Mucosa of rectum (tissue), 2 donors: Measurements from ENCODE around the gene DNAJC18.
"Not testable (repeated sequence)": the region's sequence is repeated elsewhere in the genome, so short reads cannot be mapped to it uniquely, and the experiment has no call there.

Experiments used
- H3K27ac ChIP-seq, 2 donors: one replicate each; pipeline ENCODE4 v1.7.0; 2013; ENCODE audit warnings: inconsistent platforms in 2 of 2, low read depth in 2 of 2, low read length in 2 of 2
- H3K27me3 ChIP-seq, 2 donors: one replicate each; pipeline ENCODE4 v1.7.0; 2013; ENCODE audit warnings: low read length in 2 of 2; ENCODE audit not compliant: control insufficient read depth in 2 of 2, insufficient read depth in 2 of 2
- H3K36me3 ChIP-seq, 2 donors: one replicate each; pipeline ENCODE4 v1.7.0; 2013; ENCODE audit warnings: low read length in 2 of 2; ENCODE audit not compliant: control insufficient read depth in 2 of 2, insufficient read depth in 2 of 2
- H3K4me1 ChIP-seq, 2 donors: one replicate each; pipeline ENCODE4 v1.7.0; 2013; ENCODE audit warnings: low read length in 2 of 2, mild to moderate bottlenecking in 1 of 2; ENCODE audit not compliant: control insufficient read depth in 2 of 2, insufficient read depth in 2 of 2
- H3K4me3 ChIP-seq, 2 donors: one replicate each; pipeline ENCODE4 v1.7.0; 2013; ENCODE audit warnings: low read length in 2 of 2
- H3K9ac ChIP-seq, 2 donors: one replicate each; pipeline ENCODE4 v1.7.0; 2013; ENCODE audit warnings: low read length in 2 of 2, low read depth in 1 of 2, mild to moderate bottlenecking in 1 of 2
- H3K9me3 ChIP-seq, 2 donors: one replicate each; pipeline ENCODE4 v1.7.0; 2013; ENCODE audit warnings: low read length in 2 of 2; ENCODE audit not compliant: control insufficient read depth in 2 of 2
- donor health status: healthy.
- donor health status: Normal muscosa, but diverticular disease.

Gene DNAJC18

DNA sequence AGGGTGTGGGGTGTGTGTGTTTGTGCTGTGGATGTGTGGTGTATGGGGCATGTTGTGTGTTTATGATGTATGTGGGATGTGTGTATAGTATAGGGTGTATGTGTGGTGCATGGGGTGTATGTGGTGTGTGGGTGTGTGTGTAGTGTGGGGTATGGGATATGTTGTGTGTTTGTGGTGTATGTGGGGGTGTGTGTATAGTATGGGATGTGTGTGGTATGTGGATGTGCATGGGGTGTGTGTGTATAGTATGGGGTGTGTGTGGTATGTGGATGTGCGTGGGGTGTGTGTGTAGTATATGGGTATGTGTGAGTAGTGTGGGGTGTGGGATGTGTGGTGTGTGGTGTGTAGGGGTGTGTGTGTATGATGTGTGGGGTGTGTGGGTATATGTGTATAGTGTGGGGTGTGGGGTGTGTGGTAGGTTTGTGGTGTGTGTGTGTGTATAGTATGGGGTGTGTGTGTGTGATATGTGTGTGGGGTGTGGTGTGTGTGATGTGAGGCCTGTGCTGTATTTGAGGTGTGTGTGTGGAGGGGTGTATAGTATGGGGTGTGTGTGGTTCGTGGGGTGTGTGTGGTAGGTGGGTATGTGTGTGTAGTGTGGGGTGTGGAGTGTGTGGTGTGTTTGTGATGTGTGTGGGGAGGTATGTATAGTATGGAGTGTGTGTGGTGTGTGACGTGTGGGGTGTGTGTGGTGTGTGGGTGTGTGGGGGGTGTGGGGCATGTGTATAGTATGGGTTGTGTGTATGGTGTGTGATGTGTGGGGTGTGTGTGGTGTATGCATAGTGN, 12.7 kb upstream of the DNAJC18 start:
- no peaks in the 10 kb centered on the region for H3K4me1 ChIP-seq
- H3K36me3 ChIP-seq = no peaks in the 10 kb centered on the region
- no peaks in the 10 kb centered on the region for H3K27me3 ChIP-seq
- H3K9me3 ChIP-seq = no peaks in the 10 kb centered on the region
- no peak overlapping the region for H3K27ac ChIP-seq
- H3K4me3 ChIP-seq = no peak overlapping the region
- H3K9ac ChIP-seq = no peak overlapping the region

DNA sequence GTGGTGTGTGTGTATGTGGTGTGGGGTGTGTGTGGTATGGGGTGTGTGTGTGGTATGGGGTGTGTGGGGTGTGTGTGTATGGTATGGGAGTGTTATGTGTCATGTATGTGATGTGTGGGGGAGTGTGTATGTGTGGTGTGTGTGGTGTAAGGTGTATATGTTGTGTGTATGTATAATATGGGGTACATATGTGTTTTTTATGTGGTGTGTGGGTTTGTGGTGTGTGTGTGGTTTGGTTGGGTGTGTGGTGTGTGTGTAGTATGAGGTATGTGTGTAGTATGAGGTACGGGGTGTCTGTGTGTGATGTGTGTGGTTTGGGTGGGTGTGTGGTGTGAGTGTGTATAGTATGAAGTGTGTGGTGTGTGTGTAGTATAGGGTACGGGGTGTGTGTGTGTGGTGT, 11.9 kb upstream of the DNAJC18 start:
- Histone ChIP-seq H3K4me1 (no peaks in the 10 kb centered on the region), H3K36me3 (no peaks in the 10 kb centered on the region), H3K9me3 (no peaks in the 10 kb centered on the region), H3K4me3 (no peak overlapping the region), H3K27me3 (no peaks in the 10 kb centered on the region), H3K9ac (no peak overlapping the region), H3K27ac (no peak overlapping the region)

DNA sequence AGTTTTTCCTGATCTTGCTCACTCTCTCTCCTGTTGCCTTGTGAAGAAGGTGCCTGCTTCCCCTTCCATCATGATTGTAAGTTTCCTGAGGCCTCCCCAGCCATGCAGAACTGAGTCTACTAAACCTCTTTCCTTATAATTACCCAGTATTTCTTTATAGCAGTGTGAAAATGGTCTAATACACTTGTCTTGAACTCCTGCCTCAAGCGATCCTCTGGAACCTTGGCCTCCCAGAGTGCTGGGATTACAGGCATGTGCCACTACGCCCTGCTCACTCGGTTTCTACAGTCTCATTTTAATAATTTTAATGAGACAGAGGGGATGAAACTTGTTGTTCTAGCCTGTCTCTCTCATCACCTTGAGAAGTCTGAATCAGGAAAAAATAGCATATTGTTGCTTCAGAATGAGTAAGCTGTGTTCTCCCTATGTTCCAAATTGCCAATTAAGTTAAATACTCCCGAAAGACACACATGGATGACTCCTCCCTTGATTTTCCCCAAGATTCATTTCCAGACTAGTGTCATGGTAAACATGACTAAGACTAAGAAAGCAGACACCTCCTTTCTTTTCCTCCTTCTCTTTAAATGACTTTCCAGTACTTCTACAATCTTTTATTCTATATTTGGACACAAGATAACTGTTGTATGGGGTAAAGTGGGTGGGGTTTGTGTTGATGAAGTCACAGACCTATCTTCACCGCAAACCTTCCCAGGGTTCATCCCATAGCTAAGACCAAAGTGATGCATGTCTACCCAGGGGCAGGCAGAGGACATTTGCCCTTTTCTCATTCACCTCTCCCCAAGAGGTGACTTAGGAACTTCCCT, 7.8 kb upstream of the DNAJC18 start:
- no peak overlapping the region for H3K27ac ChIP-seq

DNA sequence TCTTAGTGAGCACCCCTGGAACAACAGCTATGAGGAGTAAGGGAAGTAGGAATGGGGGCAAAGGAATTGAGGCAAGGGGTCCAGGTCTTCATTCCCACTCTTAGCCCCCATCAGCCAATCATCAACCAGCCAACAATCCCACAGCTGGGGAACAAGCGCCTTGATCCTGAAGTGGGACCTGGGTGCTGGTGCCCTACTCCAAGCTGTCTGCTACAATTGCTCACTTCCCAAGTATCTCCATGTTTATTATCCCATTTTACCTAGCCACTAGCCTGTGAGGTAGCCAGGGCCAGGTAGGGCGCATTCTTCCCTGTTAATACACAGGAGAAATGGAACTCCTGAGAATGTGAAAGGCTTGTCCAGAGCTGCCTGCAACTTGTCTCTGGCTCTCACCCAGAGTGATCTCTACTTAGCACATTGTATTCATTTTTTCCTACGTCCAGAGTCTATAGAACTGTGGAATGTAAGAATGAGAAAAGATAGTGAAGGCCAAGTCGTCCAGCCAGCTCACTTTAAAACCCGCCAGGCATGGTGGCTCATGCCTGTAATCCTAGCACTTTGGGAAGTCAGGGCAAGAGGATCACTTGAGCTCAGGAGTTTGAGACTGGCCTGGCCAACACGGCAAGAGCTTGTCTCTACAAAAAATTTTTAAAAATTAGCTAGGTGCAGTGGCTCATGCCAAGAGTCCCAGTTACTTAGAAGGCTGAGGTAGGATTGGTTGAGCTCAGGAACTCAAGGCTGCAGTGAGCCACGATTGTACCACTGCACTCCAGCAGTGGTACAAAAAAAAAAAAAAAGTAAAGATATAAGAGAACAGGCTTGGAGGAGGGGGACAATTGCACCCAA, 6.2 kb upstream of the DNAJC18 start:
- Histone ChIP-seq H3K36me3 (no peaks in the 10 kb centered on the region), H3K9ac (no peak overlapping the region), H3K4me1 (no peaks in the 10 kb centered on the region), H3K4me3 (no peak overlapping the region), H3K9me3 (no peaks in the 10 kb centered on the region), H3K27ac (no peak overlapping the region), H3K27me3 (no peaks in the 10 kb centered on the region)

More for the DNA sequence above, 7.8 kb upstream of the DNAJC18 start:
- H3K9me3 ChIP-seq = no peaks in the 10 kb centered on the region
- no peaks in the 10 kb centered on the region for H3K4me1 ChIP-seq
- H3K27me3 ChIP-seq = no peaks in the 10 kb centered on the region
- no peak overlapping the region for H3K9ac ChIP-seq
- H3K4me3 ChIP-seq = no peak overlapping the region
- no peaks in the 10 kb centered on the region for H3K36me3 ChIP-seq

DNA sequence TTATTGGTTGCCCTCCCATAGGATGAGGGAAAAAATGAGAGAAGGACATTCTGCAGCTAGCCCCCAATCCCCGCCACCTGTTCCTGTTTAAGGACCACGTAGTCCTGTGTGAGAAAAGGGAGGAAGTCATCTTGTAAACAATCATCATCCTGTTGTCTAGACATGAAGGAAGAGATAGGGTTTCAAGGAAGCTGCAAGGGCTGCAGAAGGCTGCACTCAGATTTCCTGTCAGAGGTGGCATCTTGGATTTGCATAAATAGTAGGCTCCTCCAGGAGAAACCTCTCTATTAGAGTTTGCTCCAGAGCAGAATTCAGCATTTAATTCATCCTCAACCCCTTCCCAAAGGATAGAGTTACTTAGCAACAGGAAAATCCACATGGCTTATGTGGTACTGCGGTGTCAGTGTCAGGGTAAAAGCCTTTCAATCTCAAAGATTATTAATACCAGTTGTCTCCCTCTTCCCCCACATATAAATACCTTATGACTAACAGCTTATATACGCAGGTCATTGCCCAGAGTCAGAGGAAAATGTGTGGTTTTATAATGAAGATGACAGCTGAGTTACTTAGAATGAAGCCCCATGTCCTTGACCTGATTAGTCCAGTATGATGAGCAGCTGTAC, 4.6 kb upstream of the DNAJC18 start:
- Histone ChIP-seq H3K27me3 (no peaks in the 10 kb centered on the region), H3K36me3 (no peaks in the 10 kb centered on the region), H3K9ac (no peak overlapping the region), H3K4me1 (peaks cover 0 to 5% of the 10 kb centered on the region in 2 donors), H3K27ac (no peak overlapping the region), H3K9me3 (no peaks in the 10 kb centered on the region), H3K4me3 (no peak overlapping the region)

DNA sequence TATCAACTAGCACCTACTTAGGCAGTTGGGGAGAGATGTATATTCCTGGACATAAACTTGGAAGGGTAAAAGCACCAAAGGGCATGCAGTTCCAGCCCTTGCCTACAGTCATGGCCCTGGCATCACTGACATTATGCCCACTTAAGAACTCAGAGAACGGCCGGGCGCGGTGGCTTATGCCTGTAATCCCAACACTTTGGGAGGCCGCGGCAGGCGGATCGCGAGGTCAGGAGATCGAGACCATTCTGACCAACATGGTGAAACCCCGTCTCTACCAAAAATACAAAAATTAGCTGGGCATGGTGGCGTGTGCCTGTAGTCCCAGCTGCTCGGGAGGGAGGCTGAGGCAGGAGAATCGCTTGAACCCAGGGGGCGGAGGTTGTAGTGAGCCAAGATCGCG, 1.1 kb upstream of the DNAJC18 start:
- H3K27ac ChIP-seq, H3K4me3 ChIP-seq, H3K4me1 ChIP-seq: not testable (repeated sequence)

DNA sequence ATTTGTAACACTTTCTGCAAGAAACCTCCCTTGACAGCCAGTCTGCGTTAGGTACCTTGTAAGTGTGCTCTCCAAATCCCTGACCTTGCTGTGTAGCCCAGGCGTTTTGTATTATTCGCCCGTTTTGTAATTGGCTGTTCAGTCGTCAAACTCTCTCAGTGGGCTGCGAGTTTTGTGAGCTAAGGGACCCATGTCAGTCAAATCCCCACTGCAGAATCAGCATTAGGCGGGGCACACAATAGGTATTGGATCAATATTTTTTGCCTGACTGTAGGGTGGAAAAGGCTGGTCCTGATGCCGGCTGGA, 665 bp downstream of the DNAJC18 start:
- Histone ChIP-seq H3K4me3 (peak overlapping the region; percentile 84 to 92), H3K9ac (peak overlapping the region in 1 of 2 donors; percentile 42), H3K27me3 (no peaks in the 10 kb centered on the region), H3K4me1 (peaks cover 4 to 5% of the 10 kb centered on the region in 2 donors), H3K36me3 (no peaks in the 10 kb centered on the region), H3K9me3 (no peaks in the 10 kb centered on the region), H3K27ac (peak overlapping the region; percentile 38 to 96)

More for the DNA sequence above, 1.1 kb upstream of the DNAJC18 start:
- H3K27me3 ChIP-seq, H3K36me3 ChIP-seq, H3K9me3 ChIP-seq, H3K9ac ChIP-seq: not testable (repeated sequence)

DNA sequence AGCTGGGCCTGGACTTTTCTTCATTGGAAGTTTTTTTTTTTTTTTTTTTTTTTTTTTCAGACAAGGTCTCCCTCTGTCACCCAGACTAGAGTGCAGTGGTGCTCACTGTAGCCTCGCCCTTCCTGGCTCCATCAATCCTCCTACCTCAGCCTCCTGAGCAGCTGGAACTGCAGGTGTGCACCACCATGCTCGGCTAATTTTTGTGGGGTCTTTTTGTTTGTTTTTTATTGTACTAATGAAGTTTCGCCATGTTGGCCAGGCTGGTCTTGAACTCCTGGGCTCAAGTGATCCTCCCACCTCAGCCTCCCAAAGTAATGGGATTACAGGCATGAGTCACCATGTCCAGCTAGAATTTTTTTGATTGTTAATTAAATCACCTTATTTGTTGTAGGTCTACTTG, 3.6 kb downstream of the DNAJC18 start:
- Histone ChIP-seq H3K36me3 (no peaks in the 10 kb centered on the region), H3K9ac (no peak overlapping the region), H3K27me3 (no peaks in the 10 kb centered on the region), H3K4me3 (no peak overlapping the region), H3K4me1 (peaks cover 4 to 5% of the 10 kb centered on the region in 2 donors), H3K27ac (no peak overlapping the region), H3K9me3 (no peaks in the 10 kb centered on the region)

DNA sequence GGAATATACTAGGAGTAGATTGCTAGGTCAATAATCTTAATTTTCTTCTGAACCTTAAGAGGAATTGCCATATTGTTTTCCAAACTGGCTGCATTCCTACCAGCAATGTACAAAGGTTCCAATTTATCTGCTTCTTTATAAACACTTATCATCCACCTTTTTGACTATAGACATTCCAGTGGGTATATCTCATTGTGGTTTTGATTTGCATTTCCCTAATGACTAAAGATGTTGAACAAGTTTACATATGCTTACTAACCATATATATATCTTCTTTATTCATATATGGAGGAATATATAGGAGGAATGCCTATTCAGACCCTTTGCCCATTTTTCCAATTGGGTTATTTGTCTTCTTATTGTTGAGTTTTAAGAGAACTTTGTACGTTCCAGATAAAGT, 7.6 kb downstream of the DNAJC18 start:
- H3K4me3 ChIP-seq = no peak overlapping the region
- H3K4me1 ChIP-seq = no peaks in the 10 kb centered on the region
- H3K36me3 ChIP-seq = no peaks in the 10 kb centered on the region

More for the DNA sequence above, 7.6 kb downstream of the DNAJC18 start:
- Histone ChIP-seq H3K9ac (no peak overlapping the region), H3K27ac (no peak overlapping the region), H3K27me3 (no peaks in the 10 kb centered on the region), H3K9me3 (no peaks in the 10 kb centered on the region)
